NCI-H446 treated with DMSO at 0.1 percent for 48 hours (cell line): Measurements from ENCODE around the gene IFI27.

Source experiments
- DNase-seq: peaks from one replicate; lab custom pipeline; 2025; lab: John Stamatoyannopoulos, UW

Gene IFI27

GRCh38 chr14:94124582-94125377 lies 14.2 kb downstream of the IFI27 start:
- no peak for DNase-seq

DNA sequence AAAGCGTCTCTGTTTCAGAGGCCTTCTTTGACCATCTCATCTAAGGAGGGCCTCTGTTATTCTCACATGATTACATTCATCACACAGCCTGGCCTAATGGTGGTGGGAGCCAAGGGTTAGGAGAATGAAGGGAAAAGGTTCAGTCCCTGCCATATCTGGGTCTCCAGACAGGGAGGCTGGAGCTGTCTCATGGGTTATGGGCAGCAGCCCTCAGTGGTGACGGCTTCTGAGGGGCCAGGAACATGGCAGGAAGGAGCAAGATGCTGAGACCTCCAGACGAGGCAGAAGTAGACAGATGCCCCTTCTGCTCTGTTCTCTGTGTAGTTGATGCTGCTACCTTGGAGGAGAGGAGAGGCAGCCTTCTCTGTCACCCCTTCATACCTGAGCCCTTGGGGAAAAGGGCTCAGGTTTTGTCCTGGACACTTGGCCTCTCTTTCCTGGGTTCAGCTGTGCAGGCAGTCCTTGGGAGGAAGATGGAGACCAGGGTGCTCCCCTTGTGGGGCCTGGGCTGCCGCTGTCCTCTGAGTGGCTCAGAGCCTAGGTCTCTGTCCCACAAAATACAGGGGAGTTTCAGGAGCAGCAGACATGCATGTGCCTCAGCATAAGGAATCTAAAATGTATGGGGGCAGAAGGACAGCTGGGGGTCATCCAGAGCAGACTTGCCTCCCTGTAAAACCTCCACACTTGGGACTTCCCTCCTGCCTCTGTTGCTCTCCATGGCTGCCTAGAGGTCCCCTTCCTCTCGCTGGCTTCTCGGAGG lies 15.3 kb downstream of the IFI27 start:
- no peak for DNase-seq

DNA sequence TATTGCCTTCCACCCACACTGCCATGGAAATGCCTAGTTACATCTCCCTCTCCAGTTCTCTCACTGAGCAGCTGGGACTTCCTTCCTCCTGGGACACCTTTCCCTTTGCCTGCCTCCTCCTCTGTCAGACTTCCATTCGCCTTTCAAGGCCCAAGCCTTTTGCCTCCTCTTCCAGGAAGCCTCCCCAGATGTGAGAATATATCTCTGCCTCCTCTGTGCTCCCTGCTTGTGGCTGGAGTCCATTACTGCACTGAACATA lies 15.8 kb downstream of the IFI27 start:
- DNase-seq, result no peak

GRCh38 chr14:94126800-94127199 lies 16.3 kb downstream of the IFI27 start:
- DNase-seq, result no peak

- no peak for DNase-seq
Observed at GRCh38 chr14:94127330-94127729, 16.8 kb downstream of the IFI27 start.

DNA sequence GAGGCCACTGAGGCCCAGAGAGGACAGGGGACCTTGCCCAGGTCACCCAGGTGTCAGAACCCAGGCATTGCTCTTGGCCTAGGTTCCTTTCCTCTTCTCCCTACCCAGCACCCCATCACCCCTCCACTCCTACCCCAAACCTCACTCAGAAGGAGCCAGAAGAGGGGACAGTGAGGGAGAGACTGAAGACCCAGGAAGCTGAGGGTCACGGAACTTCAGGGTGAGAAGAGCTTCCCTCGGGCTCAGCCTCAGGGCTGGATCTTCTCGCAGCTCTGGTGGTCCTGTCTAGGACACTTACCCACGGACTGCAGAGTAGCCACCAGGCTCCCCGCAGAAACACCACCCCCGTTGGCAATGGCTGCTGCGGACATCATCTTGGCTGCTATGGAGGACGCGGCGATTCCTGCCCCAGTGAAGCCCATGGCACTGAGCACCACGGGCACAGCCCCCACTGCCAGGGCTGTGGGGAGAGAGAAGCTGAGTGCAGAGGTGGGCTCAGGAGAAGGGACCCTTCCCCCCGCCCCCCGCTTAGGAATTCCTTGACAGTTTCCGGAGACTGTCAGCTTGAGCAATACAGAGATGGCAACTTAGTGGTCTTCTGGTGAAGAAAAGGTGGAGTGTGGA lies 17.8 kb downstream of the IFI27 start:
- no peak for DNase-seq

DNA sequence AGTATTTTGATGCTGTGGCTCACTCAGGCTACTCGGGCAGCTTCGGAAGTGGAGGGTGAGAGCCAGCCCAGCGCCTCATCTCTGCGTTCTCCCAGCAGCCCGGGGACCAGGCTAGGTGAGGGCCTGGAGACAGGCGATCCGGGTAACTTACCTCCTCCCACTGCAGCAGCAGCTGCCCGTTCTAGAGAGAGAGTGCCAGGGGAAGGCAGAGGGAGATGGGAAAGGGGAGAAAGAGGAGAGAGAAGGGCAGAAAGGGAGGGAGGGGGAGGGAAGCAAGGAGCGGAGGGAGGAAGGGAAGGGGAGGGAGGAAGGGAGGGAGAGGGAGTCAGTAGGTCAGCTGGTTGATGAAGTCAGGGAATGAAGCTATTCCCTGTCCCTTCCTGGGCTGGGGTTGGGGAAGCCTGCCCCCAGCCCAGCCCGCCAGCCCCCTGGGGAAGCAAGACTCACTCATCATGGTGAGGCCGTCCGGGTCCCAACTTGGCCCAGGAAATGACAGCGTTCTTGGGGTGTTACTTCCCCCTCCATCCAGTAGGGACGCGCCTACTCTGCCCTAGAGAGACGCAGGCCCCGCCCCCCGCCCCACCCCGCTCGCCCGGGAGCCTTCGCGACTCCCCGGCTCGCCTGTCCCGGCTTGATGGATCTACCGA lies 18.7 kb downstream of the IFI27 start, which contains the start of gene IFI27L2:
IFI27L2 (minus strand) TSS at position 494 of the 647 bp plus-strand sequence; CDS start at position 454, 40 bp downstream.
- DNase-seq, result peak; percentile 33

- DNase-seq, result no peak
Observed at GRCh38 chr14:94129758-94130414, 19.4 kb downstream of the IFI27 start.

DNA sequence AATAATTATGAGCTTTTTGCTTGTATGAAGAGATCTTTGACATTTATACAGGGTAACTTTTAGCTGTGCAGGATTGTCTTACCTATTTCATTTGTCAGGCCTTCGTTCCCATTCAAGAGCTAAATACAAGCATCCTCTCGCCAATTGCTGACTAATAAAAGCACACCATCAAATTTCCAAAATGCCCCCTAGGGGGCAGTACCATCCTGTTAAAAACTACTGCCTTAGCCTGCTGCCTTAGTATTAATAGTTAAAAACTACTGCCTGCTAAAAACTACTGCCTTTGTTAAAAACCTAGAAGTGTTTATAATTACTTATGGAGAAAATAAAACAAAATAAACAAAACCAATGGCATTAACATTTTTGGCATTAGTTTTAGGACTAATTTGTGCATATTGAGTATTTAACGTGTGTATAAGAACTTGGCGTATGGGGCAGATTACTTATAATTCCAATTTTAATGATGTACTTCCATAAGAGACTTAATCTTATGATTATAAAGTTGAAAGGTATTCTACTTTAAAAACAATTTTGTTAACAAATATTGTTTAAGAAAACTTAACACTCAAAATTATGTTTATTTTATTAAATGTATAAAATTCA lies 21.9 kb downstream of the IFI27 start:
- DNase-seq, result peak; percentile 52

DNA sequence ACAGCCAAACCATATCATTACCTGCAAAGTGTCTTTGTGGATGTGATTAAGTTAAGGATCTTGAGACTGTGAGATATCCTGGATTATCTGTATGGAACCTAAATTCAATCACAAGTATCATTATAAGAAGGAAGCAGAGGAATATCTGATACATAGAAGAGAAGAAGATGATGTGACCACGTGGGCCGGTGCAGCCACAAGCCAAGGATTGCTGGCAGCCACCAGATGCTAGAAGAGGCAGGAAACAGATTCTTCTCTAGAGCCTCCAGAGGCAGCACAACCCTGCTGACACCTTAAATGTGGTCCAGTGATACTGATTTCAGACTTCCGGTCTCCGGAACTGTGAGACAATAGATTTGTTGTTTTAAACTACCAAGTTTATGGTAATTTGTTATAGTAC lies 24.9 kb downstream of the IFI27 start:
- DNase-seq, result no peak

DNA sequence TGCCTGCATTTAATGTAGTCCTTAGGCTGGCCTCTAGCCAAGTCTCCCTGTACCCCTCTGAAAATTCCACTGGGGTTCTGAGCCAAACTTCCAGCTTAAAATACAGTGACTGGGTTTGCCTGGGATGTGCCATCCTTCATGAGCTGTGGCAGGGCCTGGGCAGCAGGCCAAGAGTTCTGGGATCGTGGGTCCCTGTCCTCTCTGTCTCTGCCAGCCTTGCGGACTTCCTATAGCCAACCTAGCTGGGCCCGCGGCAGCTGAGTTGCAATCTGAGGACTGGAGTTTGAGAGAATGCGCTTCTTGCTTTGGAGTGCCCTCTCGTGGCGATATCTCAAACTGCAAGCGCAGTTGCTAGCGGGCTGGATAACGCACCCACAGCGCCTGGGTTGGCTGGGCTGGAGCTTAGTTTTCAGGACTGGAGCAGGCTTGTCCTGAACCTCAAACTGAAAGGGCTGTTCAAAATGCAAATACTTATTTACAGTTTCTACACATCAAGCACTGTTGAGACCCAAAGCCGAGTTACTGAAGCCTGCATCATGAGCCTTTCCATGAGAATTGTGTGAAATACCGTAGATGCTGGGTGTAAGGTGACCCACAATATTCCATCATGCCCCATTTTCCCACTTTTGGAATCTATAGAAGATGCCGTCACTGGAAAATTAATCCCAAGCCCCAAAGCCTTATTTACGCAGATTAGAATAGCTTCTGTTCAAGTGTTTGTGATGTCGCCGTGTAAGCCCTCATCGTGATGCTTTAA lies 26.2 kb downstream of the IFI27 start:
- peak; percentile 60 for DNase-seq

- no peak for DNase-seq
Observed at GRCh38 chr14:94138251-94138650, 27.7 kb downstream of the IFI27 start.

GRCh38 chr14:94139006-94139405 lies 28.5 kb downstream of the IFI27 start:
- no peak for DNase-seq

DNA sequence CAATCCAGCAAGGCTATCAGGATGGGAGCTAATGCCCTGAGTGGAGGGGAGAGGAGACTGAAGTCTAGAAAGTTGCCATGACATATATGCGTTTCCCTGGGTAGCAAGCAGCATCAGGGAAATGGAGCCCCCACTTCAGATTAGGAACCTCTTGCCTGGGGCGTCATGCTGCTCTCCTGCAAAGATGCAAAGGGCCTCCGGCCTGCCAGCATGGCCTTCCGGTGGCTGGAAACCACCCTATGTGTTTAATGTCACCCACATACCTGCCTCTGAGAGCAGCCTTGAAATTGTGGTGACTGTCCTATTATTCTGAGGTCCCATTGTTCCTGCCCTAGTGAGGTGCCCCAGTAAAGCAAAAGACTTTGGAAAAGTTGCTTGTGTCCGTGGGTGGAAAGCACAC lies 28.9 kb downstream of the IFI27 start:
- no peak for DNase-seq

- no peak for DNase-seq
Observed at GRCh38 chr14:94142247-94142646, 31.7 kb downstream of the IFI27 start.

GRCh38 chr14:94142836-94143235 lies 32.3 kb downstream of the IFI27 start:
- no peak for DNase-seq

- DNase-seq, result no peak
Observed at GRCh38 chr14:94143239-94143638, 32.7 kb downstream of the IFI27 start.

- no peak for DNase-seq
Observed at GRCh38 chr14:94143711-94144110, 33.2 kb downstream of the IFI27 start.

GRCh38 chr14:94144765-94145164 lies 34.2 kb downstream of the IFI27 start:
- DNase-seq, result no peak

DNA sequence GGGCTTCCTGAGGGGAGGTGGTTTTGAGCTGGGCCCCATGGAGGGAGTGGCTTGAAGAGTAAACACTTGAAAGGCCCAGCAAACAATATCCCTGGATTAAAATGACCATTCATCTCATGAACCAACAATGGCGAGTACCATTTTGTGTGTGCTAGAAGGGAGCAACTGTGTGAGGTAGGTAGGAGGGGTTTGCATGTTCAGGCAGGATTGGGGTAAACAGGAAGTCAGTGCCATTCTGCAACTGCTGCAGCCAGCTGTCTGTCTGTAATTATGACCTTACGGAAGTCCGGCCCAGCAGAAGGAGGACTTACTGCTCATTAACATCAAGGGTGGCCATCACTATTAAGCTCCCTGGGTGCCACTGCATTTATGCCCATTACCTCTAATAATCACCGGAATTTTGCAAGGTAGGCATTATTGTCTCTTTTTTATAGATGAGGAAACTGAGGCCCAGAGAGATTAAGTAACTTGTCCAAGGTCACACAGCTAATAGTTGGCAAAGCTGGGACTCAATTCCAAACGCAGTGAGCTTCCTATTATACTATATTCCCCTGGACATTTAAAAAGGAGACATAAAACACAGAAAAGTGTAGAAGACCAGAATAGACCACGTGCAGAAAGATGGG lies 35.5 kb downstream of the IFI27 start:
- DNase-seq, result no peak
